Tibial nerve (tissue), 4 donors: ENCODE data around the gene RPS27. TPM values are rescaled to one million over a fixed set of nuclear protein-coding genes. Genes with fewer than 3 reads are reported as not detected.
"Not testable (repeated sequence)": the region's sequence is repeated elsewhere in the genome, so short reads cannot be mapped to it uniquely, and the experiment has no call there.

Experiments
- DNase-seq, 2 donors: peaks; one replicate each; pipeline ENCODE4 v3.0.0-alpha.2; 2019; ENCODE audit warnings: low spot score in 2 of 2
- H3K27ac ChIP-seq, 4 donors: fragments of 200-600 bp; sonication (generic) in 3 of 4; one replicate each; pipeline ENCODE4 v1.5.1; 2017 to 2019; ENCODE audit warnings: mild to moderate bottlenecking in 1 of 4
- H3K27me3 ChIP-seq, 2 donors: fragments of 200-600 bp; sonication (generic) in 1 of 2; one replicate each; pipeline versions ENCODE4 v1.5.1 to v1.6.0; 2017 to 2019
- H3K36me3 ChIP-seq, 3 donors: fragments of 200-600 bp; sonication (generic); one replicate each; pipeline ENCODE4 v1.5.1; 2018 to 2019
- H3K4me1 ChIP-seq, 4 donors: fragments of 200-600 bp; sonication (generic) in 3 of 4; one replicate each; pipeline ENCODE4 v1.5.1; 2017 to 2019
- H3K4me3 ChIP-seq, 4 donors: fragments of 200-600 bp; sonication (generic) in 3 of 4; one replicate each; pipeline ENCODE4 v1.5.1; 2017 to 2019; ENCODE audit warnings: mild to moderate bottlenecking in 1 of 4, moderate library complexity in 1 of 4
- H3K9me3 ChIP-seq, 4 donors: fragments of 200-600 bp; sonication (generic) in 3 of 4; one replicate each; pipeline ENCODE4 v1.5.1; 2017 to 2019
- CTCF ChIP-seq, 5 experiments: fragments of 200-600 bp in 3 of 5; fragments of 450-650 bp in 2 of 5; sonication (generic) in 3 of 5; IDR thresholded peaks; one replicate each; pipeline ENCODE4 v1.5.1; 2016 to 2019; ENCODE audit warnings: antibody characterized with exemption in 5 of 5, mild to moderate bottlenecking in 3 of 5, moderate library complexity in 2 of 5
- EP300 ChIP-seq, 2 donors: sonication (generic); formaldehyde crosslinking; IDR thresholded peaks; one replicate each; pipeline ENCODE4 v1.6.1; 2017; ENCODE audit warnings: antibody characterized with exemption in 2 of 2, mild to moderate bottlenecking in 1 of 2
- POLR2A ChIP-seq, 2 donors: fragments of 450-650 bp; IDR thresholded peaks; one replicate each; pipeline ENCODE4 v1.6.1; 2017; ENCODE audit warnings: antibody characterized with exemption in 2 of 2, mild to moderate bottlenecking in 2 of 2, moderate library complexity in 2 of 2
- WGBS, 2 donors: methylation state at CpG; one replicate each; pipeline ENCODE4 v1.1.5; 2018; 5-methylcytosine and 5-hydroxymethylcytosine counted together
- small RNA-seq: library from RNA; depleted of rRNA; stranded (forward); fragments of <200 nt; gene quantifications from one replicate; pipeline ENCODE3, GENCODE V24; 2016
- total RNA-seq, 4 donors: library from RNA; depleted of rRNA; stranded (reverse); fragments of >200 nt; gene quantifications; one replicate each; pipeline ENCODE4 v1.1.0, GENCODE V29; 2016

RPS27 gene
- total RNA-seq, 4 donors from 2014 or later, result 1,383 to 1,928 (median 1,729) TPM

- 82 to 88% methylated on average over 3 of the region's 3 CpGs for WGBS, 2 donors
- Histone ChIP-seq H3K27me3 (no peaks in the 10 kb centered on the region), H3K27ac (no peak overlapping the region), H3K4me3 (no peak overlapping the region), H3K9me3 (no peaks in the 10 kb centered on the region), H3K4me1 (no peaks in the 10 kb centered on the region), H3K36me3 (no peaks in the 10 kb centered on the region)
- DNase-seq, result no peak
- TF ChIP-seq CTCF (IDR thresholded peaks at IDR 0.05) (no peak), POLR2A (IDR thresholded peaks at IDR 0.05) (no peak), EP300 (IDR thresholded peaks at IDR 0.05) (no peak)
Observed at GRCh38 chr1:154014154-154014907, 23.8 kb downstream of the RPS27 start.

- Histone ChIP-seq H3K27ac (no peak overlapping the region), H3K27me3 (no peaks in the 10 kb centered on the region), H3K36me3 (no peaks in the 10 kb centered on the region), H3K9me3 (no peaks in the 10 kb centered on the region), H3K4me3 (no peak overlapping the region), H3K4me1 (no peaks in the 10 kb centered on the region)
- DNase-seq, result no peak
- 81 to 82% methylated on average over 4 of the region's 4 CpGs for WGBS, 2 donors
- TF ChIP-seq EP300 (IDR thresholded peaks at IDR 0.05), result no peak
- no peak for TF ChIP-seq CTCF (IDR thresholded peaks at IDR 0.05)
- TF ChIP-seq POLR2A (IDR thresholded peaks at IDR 0.05), result no peak
Observed at GRCh38 chr1:154019269-154019668, 28.7 kb downstream of the RPS27 start.

- Histone ChIP-seq H3K4me1 (no peaks in the 10 kb centered on the region), H3K27me3 (no peaks in the 10 kb centered on the region), H3K27ac (no peak overlapping the region), H3K4me3 (no peak overlapping the region), H3K36me3 (no peaks in the 10 kb centered on the region), H3K9me3 (no peaks in the 10 kb centered on the region)
- TF ChIP-seq CTCF (IDR thresholded peaks at IDR 0.05) (no peak), EP300 (IDR thresholded peaks at IDR 0.05) (no peak), POLR2A (IDR thresholded peaks at IDR 0.05) (no peak)
- DNase-seq, result no peak
- WGBS, 2 donors, result 62 to 85% methylated on average over 1 of the region's 1 CpG
Observed at GRCh38 chr1:154019940-154020339, 29.4 kb downstream of the RPS27 start.

GRCh38 chr1:154033697-154034096, 43.1 kb downstream of the RPS27 start:
- WGBS, 2 donors, result 96 to 97% methylated on average over 1 of the region's 1 CpG
- not testable (repeated sequence) for H3K4me1 ChIP-seq

More at GRCh38 chr1:154033697-154034096, 43.1 kb downstream of the RPS27 start:
- not testable (repeated sequence) for DNase-seq, H3K36me3 ChIP-seq, H3K27ac ChIP-seq, H3K27me3 ChIP-seq, H3K4me3 ChIP-seq
- peaks cover 0 to 22% (median 2%) of the 10 kb centered on the region in 4 donors for H3K9me3 ChIP-seq

Small RNA genes lying within 50 kb of the gene (small RNA-seq; reads per million reads assigned to genes)
- gene MIR6737 (not detected), gene RNU6-179P (not detected)

Other genes starting within 250 kb of the RPS27 start
- gene SLC27A3, start 215.4 kb upstream of the RPS27 start, total RNA-seq, result 10 to 100 TPM; 38.5 to 89.4 (median 59.2) TPM
- gene GATAD2B, start 67.8 kb upstream of the RPS27 start, total RNA-seq, result 10 to 100 TPM; 16.8 to 26.5 (median 24.6) TPM
- gene DENND4B, start 44.0 kb upstream of the RPS27 start, total RNA-seq, result 10 to 100 TPM; 42.8 to 78.0 (median 56.7) TPM
- gene CRTC2, start 32.1 kb upstream of the RPS27 start, total RNA-seq, result 10 to 100 TPM; 17.4 to 43.7 (median 23.4) TPM
- gene SLC39A1, start 27.2 kb upstream of the RPS27 start, total RNA-seq, result 100 to 1,000 TPM in 1 of 4 donors, 10 to 100 TPM in 3; 81.0 to 157 (median 92.4) TPM
- 10 to 100 TPM; 10.2 to 17.5 (median 11.4) TPM for gene CREB3L4, start 22.9 kb upstream of the RPS27 start, total RNA-seq
- gene JTB, start 13.1 kb upstream of the RPS27 start, total RNA-seq, result 100 to 1,000 TPM; 149 to 289 (median 241) TPM
- 10 to 100 TPM; 23.0 to 60.3 (median 32.0) TPM for gene RAB13, start 4.4 kb upstream of the RPS27 start, total RNA-seq
- gene NUP210L, start 164.3 kb downstream of the RPS27 start, total RNA-seq, result under 1 TPM in 3 of 4 donors, not detected in 1; under 0.01 to 0.30 (median 0.21) TPM
- gene TPM3, start 201.3 kb downstream of the RPS27 start, total RNA-seq, result 100 to 1,000 TPM; 170 to 251 (median 222) TPM
- not detected for gene CFAP141, start 215.6 kb downstream of the RPS27 start, total RNA-seq
- gene UBAP2L, start 230.2 kb downstream of the RPS27 start, total RNA-seq, result 10 to 100 TPM; 43.5 to 68.2 (median 55.7) TPM